Measurements from ENCODE around the gene ST7L. TPM values are rescaled to one million over a fixed set of nuclear protein-coding genes. Genes with fewer than 3 reads are reported as not detected.

The ST7L gene
- total and polyA plus RNA-seq, 2 experiments from 2014 or later: 13.9 to 21.0 TPM

DNA sequence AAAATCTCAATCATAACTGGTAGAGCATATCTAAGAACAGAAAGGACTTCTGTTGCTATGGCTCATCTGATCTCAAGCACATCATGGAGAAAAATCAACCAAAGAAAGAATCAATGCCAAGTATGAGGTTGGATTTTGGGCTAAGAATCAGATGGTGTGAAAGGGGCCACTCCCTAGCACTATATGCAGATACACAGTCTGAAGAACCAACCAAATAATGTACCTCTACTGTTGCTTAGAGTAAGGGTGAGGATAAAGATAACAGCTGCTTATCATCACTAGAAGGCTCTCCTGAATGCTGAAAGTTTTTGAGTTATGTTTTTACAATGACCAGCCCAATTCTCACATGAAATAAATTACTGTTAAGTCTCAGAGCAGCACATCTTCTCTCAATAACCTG is 35.6 kb downstream of the ST7L start:
- Histone ChIP-seq H3K4me2 (ENCODE audit: unreplicated experiment) (no peak overlapping the region), H3K9ac (no peak overlapping the region), H4K20me1 (ENCODE audit: insufficient read depth) (no peaks in the 10 kb centered on the region), H3F3A (ENCODE audit: insufficient read depth) (peaks cover 29% of the 10 kb centered on the region; the same call in 1 of the 2 replicates), H3K27ac (no peak overlapping the region), H3K36me3 (ENCODE audit: low read depth) (peaks cover 20% of the 10 kb centered on the region), H2AFZ (no peak overlapping the region), H3K4me1 (ENCODE audit: insufficient read depth) (peaks cover 9% of the 10 kb centered on the region), H3K27me3 (replicated peaks; ENCODE audit: insufficient read depth) (no peaks in the 10 kb centered on the region), H3K4me3 (no peak overlapping the region), H3K79me2 (ENCODE audit: insufficient read depth) (no peaks in the 10 kb centered on the region), H3K9me2 (ENCODE audit: insufficient read depth) (no peaks in the 10 kb centered on the region), H3K9me3 (ENCODE audit: low read depth) (no peaks in the 10 kb centered on the region)
- no peak for DNase-seq
- in situ Hi-C loops (cut with MboI): no loop called here
- TF ChIP-seq EZH2 (IDR thresholded peaks at IDR 0.05; ENCODE audit: insufficient read depth, poor library complexity, severe bottlenecking) (no peak), EZH2phosphoT487 (IDR thresholded peaks at IDR 0.05; ENCODE audit: insufficient read depth, low read depth) (no peak)

DNA sequence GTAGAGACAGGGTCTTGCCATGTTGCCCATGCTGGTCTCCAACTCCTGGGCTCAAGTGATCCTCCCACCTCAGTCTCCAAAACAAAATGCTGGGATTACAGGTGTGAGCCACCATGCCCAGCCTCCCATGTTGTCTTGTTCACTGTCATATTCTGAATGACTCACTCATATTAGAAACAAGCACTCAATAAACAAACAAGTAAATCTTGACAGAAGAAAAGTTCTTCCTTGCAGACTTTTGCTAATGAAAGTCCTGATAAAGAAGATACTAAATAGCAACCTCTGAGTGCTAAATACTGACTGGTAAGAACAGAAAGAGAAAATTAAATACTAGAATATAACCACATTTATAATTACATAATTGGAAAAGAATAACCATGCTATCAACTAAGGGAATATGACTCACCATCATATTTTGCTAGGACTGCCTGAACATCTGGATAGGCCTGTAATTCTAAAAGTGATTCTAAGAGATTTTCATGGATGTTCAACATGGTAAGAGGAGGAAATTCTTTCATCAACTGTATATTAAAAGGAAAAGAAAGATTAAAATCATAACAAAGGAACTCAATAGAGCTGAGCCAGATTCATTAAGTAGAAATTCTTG is 37.3 kb downstream of the ST7L start:
- no peaks in the 10 kb centered on the region for H3K9me2 ChIP-seq (ENCODE audit: insufficient read depth)
- H2AFZ ChIP-seq: no peak overlapping the region
- H4K20me1 ChIP-seq (ENCODE audit: insufficient read depth): no peaks in the 10 kb centered on the region
- TF ChIP-seq EZH2phosphoT487 (IDR thresholded peaks at IDR 0.05; ENCODE audit: insufficient read depth, low read depth) (no peak), EZH2 (IDR thresholded peaks at IDR 0.05; ENCODE audit: insufficient read depth, poor library complexity, severe bottlenecking) (no peak)
- peak; percentile 15 for DNase-seq
- H3K27ac ChIP-seq: no peak overlapping the region
- no peaks in the 10 kb centered on the region for H3K79me2 ChIP-seq (ENCODE audit: insufficient read depth)
- no peaks in the 10 kb centered on the region for H3K9me3 ChIP-seq (ENCODE audit: low read depth)
- in situ Hi-C loops (cut with MboI): no loop called here
- H3K4me3 ChIP-seq: no peak overlapping the region
- no peak overlapping the region for H3K4me2 ChIP-seq (ENCODE audit: unreplicated experiment)
- no peak overlapping the region for H3K9ac ChIP-seq
- H3K4me1 ChIP-seq (ENCODE audit: insufficient read depth): peaks cover 9% of the 10 kb centered on the region
- H3K36me3 ChIP-seq (ENCODE audit: low read depth): peaks cover 21% of the 10 kb centered on the region
- H3K27me3 ChIP-seq (replicated peaks; ENCODE audit: insufficient read depth): no peaks in the 10 kb centered on the region
- H3F3A ChIP-seq (ENCODE audit: insufficient read depth): peaks cover 29% of the 10 kb centered on the region; the same call in 1 of the 2 replicates

DNA sequence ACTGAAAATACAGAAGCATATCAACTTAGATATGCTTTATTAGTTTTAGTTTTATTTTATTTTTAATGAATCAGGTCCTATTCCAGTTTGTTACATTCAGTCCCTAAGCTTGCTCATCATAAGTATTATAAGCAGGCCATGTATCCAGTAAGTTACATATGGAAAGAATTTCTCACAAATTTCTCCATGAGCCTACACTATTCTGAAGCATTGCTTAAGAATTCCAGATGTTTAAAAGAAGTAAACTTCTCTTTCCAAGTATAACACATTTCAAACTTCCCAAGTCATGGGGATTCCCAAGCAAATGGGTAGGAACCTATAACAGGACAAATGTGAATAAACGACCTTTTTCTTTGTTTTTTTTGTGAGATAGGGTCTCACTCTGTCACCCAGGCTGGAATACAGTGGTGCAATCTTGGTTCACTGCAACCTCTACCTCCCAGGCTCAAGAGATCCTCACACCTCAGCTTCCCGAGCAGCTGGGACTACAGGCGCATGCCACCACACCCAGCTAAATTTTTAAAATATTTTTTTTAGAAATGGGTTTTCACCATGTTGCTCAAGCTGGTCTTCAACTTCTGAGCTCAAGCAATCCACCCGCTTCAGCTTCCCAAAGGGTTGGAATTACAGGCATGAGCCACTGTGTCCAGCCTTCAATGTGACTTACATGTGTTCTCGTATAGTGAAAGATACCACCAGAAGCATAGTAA is 39.0 kb downstream of the ST7L start:
- WGBS, 2 experiments (ENCODE audit: low coverage in 1 of 2, low lambda C conversion rate in 2 of 2, missing lambda C conversion rate in 2 of 2): 55 to 59% methylated on average over 5 of the region's 5 CpGs
- no peaks in the 10 kb centered on the region for H3K9me2 ChIP-seq (ENCODE audit: insufficient read depth)
- H3K4me1 ChIP-seq (ENCODE audit: insufficient read depth): peaks cover 22% of the 10 kb centered on the region
- peaks cover 24% of the 10 kb centered on the region for H3K36me3 ChIP-seq (ENCODE audit: low read depth)
- no peak overlapping the region for H3K4me3 ChIP-seq
- no peaks in the 10 kb centered on the region for H3K9me3 ChIP-seq (ENCODE audit: low read depth)
- H3F3A ChIP-seq (ENCODE audit: insufficient read depth): peaks cover 41% of the 10 kb centered on the region
- no peaks in the 10 kb centered on the region for H3K27me3 ChIP-seq (replicated peaks; ENCODE audit: insufficient read depth)
- no peaks in the 10 kb centered on the region for H3K79me2 ChIP-seq (ENCODE audit: insufficient read depth)
- peak overlapping the region; percentile 40 for H3K27ac ChIP-seq
- DNase-seq: peak; percentile 65
- peak overlapping the region; percentile 33 for H3K4me2 ChIP-seq (ENCODE audit: unreplicated experiment)
- no peaks in the 10 kb centered on the region for H4K20me1 ChIP-seq (ENCODE audit: insufficient read depth)
- no peak for TF ChIP-seq EZH2phosphoT487 (IDR thresholded peaks at IDR 0.05; ENCODE audit: insufficient read depth, low read depth)
- TF ChIP-seq EZH2 (IDR thresholded peaks at IDR 0.05; ENCODE audit: insufficient read depth, poor library complexity, severe bottlenecking): no peak
- in situ Hi-C loops (cut with MboI): no loop called here
- no peak overlapping the region for H2AFZ ChIP-seq
- H3K9ac ChIP-seq: no peak overlapping the region

- no peaks in the 10 kb centered on the region for H4K20me1 ChIP-seq (ENCODE audit: insufficient read depth)
- H3K9me3 ChIP-seq (ENCODE audit: low read depth): no peaks in the 10 kb centered on the region
- H3K27me3 ChIP-seq (replicated peaks; ENCODE audit: insufficient read depth): no peaks in the 10 kb centered on the region
- peaks cover 18% of the 10 kb centered on the region for H3F3A ChIP-seq (ENCODE audit: insufficient read depth)
- no peaks in the 10 kb centered on the region for H3K79me2 ChIP-seq (ENCODE audit: insufficient read depth)
- in situ Hi-C loops (cut with MboI): no loop called here
- no peak for DNase-seq
- 91 to 99% methylated on average over 3 of the region's 3 CpGs for WGBS, 2 experiments (ENCODE audit: low coverage in 1 of 2, low lambda C conversion rate in 2 of 2, missing lambda C conversion rate in 2 of 2)
- H3K9ac ChIP-seq: no peak overlapping the region
- peaks cover 23% of the 10 kb centered on the region for H3K4me1 ChIP-seq (ENCODE audit: insufficient read depth)
- TF ChIP-seq EZH2 (IDR thresholded peaks at IDR 0.05; ENCODE audit: insufficient read depth, poor library complexity, severe bottlenecking): no peak
- no peak for TF ChIP-seq EZH2phosphoT487 (IDR thresholded peaks at IDR 0.05; ENCODE audit: insufficient read depth, low read depth)
- no peaks in the 10 kb centered on the region for H3K9me2 ChIP-seq (ENCODE audit: insufficient read depth)
- H3K4me3 ChIP-seq: no peak overlapping the region
- no peak overlapping the region for H3K4me2 ChIP-seq (ENCODE audit: unreplicated experiment)
- H3K36me3 ChIP-seq (ENCODE audit: low read depth): peaks cover 30% of the 10 kb centered on the region
- H3K27ac ChIP-seq: peak overlapping the region; percentile 13; the same call in 1 of the 2 replicates
- no peak overlapping the region for H2AFZ ChIP-seq
These were observed 42.7 kb downstream of the ST7L start for GRCh38 chr1:112576240-112576639.

Data from GM23248 (cell line).